Measurements from ENCODE around the gene DHDH.
"Not testable (repeated sequence)": the region's sequence is repeated elsewhere in the genome, so short reads cannot be mapped to it uniquely, and the experiment has no call there.

The DHDH gene

DNA sequence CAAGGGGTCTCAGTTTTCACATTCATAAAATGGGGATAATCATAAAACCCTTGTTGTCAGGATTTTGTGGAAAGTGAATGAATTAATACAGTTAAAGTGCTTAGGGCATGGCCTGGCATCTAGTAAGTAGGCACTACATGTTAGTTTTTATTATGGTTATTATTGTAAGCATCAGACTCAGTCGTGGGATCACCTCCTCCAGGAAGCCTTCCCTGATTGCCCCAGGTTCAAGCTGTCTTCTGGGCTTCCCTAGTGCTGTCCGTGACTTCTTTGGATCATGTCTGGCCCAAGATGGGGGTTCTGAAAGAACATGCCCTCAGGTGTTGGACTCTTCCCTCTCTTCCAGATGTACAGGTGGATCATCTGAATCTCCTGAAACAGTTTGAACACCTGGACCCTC lies 22.7 kb upstream of the DHDH start:
- DNase-seq (ENCODE audit: extremely low read depth, low read depth), result no peak
- TF ChIP-seq, protein P1, sequence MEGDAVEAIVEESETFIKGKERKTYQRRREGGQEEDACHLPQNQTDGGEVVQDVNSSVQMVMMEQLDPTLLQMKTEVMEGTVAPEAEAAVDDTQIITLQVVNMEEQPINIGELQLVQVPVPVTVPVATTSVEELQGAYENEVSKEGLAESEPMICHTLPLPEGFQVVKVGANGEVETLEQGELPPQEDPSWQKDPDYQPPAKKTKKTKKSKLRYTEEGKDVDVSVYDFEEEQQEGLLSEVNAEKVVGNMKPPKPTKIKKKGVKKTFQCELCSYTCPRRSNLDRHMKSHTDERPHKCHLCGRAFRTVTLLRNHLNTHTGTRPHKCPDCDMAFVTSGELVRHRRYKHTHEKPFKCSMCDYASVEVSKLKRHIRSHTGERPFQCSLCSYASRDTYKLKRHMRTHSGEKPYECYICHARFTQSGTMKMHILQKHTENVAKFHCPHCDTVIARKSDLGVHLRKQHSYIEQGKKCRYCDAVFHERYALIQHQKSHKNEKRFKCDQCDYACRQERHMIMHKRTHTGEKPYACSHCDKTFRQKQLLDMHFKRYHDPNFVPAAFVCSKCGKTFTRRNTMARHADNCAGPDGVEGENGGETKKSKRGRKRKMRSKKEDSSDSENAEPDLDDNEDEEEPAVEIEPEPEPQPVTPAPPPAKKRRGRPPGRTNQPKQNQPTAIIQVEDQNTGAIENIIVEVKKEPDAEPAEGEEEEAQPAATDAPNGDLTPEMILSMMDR (IDR thresholded peaks at IDR 0.05; ENCODE audit: low read depth, low read length), result no peak

DNA sequence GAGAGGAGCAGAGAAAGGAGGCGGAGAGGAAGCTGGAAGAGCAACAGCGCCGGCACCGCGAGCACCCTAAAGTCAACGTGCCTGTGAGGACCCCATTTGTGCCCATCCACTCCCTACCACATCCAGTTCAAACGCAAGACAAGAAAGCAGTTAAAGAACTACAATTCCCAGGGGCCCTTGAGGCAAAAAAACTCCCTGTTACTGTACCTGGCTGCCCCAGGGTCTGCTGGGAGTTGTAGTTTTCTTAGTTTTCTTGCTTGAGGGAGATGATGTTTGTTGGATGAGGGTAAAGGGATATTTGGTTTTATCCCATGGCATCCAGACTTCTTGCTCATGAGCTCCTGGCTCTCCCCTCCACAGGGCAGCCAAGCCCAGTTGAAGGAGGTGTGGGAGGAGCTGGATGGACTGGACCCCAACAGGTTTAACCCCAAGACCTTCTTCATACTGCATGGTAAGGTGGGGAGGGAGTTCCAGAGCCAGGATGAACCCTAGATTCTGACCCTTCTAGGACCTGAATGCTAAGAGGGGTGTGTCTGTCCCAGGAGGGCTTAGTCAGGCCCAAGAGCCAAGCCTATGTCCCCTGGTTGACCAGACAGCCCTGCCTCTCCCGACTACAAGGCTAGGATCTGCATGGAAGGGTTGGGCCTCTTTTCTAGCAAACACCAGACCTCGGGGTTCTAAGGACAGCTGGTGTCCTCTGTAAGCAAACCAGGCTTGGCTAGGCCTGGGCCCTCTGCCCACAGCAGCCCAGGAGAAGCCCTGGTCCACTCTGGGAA lies 20.2 kb upstream of the DHDH start:
- TF ChIP-seq, protein P1 (IDR thresholded peaks at IDR 0.05; ENCODE audit: low read depth, low read length), result no peak
- DNase-seq (ENCODE audit: extremely low read depth, low read depth), result no peak

DNA sequence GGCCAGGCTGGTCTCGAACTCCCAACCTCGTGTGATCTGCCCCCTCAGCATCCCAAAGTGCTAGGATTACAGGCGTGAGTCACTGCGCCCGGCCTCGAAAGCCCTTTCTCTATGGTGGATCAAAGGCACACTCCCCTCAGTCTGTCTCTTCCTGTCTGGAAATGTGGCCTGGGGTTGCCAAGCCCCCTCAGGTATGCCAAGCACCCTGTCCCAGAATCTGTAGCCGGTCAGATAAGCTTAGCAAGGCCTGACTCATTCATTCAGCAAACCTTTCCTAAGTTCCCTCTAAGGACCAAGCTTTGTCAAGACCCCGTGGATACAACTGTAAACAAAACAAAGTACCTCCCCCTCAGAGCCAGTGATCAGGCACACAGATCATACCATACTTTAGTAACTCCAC lies 19.3 kb upstream of the DHDH start:
- TF ChIP-seq, protein P1 (IDR thresholded peaks at IDR 0.05; ENCODE audit: low read depth, low read length), result no peak
- no peak for DNase-seq (ENCODE audit: extremely low read depth, low read depth)

DNA sequence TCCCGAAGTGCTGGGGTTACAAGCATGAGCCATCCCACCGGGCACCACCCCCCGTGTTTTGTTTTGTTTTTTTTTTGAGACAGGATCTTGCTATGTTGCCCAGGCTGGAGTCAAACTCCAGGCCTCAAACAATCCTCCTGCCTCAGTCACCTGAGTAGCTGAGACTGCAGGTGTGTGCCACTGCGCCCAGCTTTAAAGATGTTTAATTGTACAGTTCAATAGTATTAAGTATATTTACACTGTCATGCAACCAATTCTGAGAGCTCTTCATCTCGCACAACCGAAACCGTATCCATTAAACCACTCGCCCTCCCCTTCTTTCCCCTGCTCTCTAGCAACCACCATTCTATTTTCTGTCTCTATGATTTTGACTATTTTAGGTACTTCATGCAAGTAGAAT lies 17.7 kb upstream of the DHDH start:
- DNase-seq (ENCODE audit: extremely low read depth, low read depth), result no peak
- TF ChIP-seq, protein P1 (IDR thresholded peaks at IDR 0.05; ENCODE audit: low read depth, low read length), result no peak

DNA sequence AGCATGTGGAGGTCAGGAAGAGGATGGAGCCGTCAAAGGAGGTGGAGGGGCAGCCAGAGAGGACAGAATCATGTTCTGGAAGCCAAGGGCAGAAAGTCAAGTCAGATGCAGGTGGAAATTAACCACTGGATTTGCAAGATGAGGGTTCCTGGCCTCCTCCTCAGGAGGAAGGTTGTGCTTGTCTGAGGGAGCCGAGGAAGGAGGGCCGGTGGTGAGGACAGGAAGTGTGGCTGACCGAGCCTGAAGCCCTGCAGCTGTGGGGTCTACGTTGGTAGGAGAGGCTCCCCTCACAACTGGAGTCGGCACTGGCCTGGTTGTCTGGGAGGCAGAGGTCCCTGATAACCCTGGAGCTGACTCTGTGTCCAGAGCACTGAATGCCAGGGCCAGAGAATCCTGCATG lies 15.4 kb upstream of the DHDH start:
- no peak for DNase-seq (ENCODE audit: extremely low read depth, low read depth)
- TF ChIP-seq, protein P1 (IDR thresholded peaks at IDR 0.05; ENCODE audit: low read depth, low read length), result no peak

DNA sequence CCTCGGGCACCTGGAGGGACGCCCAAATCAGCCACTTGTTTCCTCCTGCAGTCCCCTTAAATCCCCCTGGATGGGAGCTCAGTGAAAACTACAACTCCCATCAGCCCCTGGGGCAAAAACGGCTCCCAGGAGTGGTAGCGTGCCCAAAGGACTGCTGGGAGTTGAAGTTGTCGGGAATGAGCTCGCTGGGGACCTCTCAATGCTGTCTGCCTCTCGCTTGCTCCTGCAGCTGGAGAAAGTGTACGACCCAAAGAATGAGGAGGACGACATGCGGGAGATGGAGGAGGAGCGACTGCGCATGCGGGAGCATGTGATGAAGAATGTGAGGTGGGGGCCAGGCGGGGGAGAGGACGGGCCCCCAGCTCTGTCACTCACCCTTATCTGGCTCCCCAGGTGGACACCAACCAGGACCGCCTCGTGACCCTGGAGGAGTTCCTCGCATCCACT lies 14.7 kb upstream of the DHDH start:
- TF ChIP-seq, protein P1 (IDR thresholded peaks at IDR 0.05; ENCODE audit: low read depth, low read length), result no peak
- no peak for DNase-seq (ENCODE audit: extremely low read depth, low read depth)

DNA sequence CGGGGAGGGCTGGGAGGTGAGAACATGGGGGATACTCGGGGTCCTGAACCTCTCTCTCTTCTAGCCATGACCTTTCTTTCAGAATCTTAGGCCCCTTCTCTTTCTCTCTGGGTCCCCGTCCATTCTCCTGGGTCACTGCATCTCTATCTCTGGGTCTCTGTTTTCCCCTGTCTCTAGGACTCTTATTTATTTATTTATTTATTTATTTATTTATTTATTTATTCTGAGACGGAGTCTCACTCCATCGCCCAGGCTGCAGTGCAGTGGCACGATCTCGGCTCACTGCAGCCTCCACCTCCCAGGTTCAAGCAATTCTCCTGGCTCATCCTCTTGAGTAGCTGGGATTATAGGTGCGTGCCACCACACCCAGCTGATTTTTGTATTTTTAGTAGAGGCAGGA lies 14.2 kb upstream of the DHDH start:
- DNase-seq (ENCODE audit: extremely low read depth, low read depth), result not testable (repeated sequence)

DNA sequence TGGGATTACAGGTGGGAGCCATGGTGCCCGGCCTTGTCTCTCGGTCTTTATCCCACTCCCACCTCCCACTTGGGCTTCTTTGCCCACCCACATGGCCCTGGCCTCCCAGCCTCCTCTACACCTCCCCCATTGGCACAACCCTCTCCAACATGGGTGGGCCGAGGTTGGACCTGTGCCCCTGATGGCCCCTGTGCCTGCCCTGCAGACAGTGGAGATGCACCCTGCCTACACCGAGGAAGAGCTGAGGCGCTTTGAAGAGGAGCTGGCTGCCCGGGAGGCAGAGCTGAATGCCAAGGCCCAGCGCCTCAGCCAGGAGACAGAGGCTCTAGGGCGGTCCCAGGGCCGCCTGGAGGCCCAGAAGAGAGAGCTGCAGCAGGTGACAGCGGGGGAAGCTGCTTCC lies 12.6 kb upstream of the DHDH start:
- no peak for DNase-seq (ENCODE audit: extremely low read depth, low read depth)
- TF ChIP-seq, protein P1 (IDR thresholded peaks at IDR 0.05; ENCODE audit: low read depth, low read length), result no peak
